Breast epithelium (tissue), 3 donors: ENCODE results near the gene PLTP.

Experiments
- POLR2A ChIP-seq: fragments of 450-650 bp; IDR thresholded peaks from one replicate; pipeline ENCODE4 v1.6.1; 2016; ENCODE audit warnings: antibody characterized with exemption, mild to moderate bottlenecking, moderate library complexity
- POLR2AphosphoS5 ChIP-seq, 3 donors: sonication (generic); formaldehyde crosslinking; IDR thresholded peaks; one replicate each; pipeline ENCODE4 v1.6.1; 2017; ENCODE audit warnings: antibody characterized with exemption in 3 of 3
- TF ChIP-seq, protein P1 (sequence below), 3 donors: fragments of 450-650 bp; IDR thresholded peaks; one replicate each; pipeline ENCODE4 v1.5.1; 2016 to 2017; ENCODE audit warnings: antibody characterized with exemption in 3 of 3, mild to moderate bottlenecking in 3 of 3, moderate library complexity in 3 of 3

DNA sequence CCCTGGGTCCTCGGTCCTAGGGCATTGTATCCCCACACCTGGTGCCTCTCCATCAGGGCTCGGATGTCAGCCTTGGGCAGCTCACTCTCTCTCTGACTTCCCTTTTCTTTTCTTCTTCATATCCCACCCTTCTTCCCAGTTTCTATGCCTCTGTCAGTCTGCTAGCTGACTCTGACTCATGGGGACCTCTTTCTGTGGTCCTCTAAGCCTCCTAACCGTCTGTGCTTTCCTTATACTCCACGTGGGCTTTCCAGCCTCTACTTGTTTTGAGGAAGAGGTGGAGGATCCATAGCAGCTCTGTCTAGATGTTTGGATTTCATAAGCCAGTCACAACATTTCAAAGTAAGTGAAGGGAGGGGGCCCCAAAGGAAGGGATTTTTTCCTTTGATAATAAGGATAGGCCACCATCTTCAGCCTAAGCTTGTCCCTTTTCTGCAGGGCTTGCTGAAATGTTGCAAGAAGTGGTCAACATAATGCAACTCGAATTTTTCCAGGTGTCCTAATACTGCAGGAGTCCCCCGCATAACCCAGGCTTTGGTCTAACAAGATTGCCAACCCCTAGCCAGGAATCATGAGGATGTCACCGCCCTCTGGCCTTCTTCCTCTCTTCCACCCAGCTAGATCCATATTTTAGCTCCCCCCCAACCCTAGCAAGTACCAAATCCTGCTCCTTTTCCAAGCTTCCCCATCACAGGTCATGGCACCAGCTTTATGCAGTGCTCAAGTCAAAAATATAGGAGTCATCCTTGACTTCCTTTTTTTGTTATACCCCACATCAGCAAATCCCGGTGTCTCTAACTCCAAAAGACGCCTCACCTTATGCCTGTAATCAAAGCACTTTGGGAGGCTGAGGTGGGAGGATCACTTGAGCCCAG lies 8.7 kb upstream of the PLTP start:
- TF ChIP-seq, protein P1, sequence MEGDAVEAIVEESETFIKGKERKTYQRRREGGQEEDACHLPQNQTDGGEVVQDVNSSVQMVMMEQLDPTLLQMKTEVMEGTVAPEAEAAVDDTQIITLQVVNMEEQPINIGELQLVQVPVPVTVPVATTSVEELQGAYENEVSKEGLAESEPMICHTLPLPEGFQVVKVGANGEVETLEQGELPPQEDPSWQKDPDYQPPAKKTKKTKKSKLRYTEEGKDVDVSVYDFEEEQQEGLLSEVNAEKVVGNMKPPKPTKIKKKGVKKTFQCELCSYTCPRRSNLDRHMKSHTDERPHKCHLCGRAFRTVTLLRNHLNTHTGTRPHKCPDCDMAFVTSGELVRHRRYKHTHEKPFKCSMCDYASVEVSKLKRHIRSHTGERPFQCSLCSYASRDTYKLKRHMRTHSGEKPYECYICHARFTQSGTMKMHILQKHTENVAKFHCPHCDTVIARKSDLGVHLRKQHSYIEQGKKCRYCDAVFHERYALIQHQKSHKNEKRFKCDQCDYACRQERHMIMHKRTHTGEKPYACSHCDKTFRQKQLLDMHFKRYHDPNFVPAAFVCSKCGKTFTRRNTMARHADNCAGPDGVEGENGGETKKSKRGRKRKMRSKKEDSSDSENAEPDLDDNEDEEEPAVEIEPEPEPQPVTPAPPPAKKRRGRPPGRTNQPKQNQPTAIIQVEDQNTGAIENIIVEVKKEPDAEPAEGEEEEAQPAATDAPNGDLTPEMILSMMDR (IDR thresholded peaks at IDR 0.05): no peak
- TF ChIP-seq POLR2A (no peak), POLR2AphosphoS5 (IDR thresholded peaks at IDR 0.05) (no peak)
